ENCODE measurements around the gene PKNOX2. TPM values are rescaled to one million over a fixed set of nuclear protein-coding genes. Genes with fewer than 3 reads are reported as not detected.

PKNOX2 gene
- total RNA-seq, 1 donor from 2014 or later = 12.1 TPM

- H3K27ac ChIP-seq = no peak overlapping the region
- no peaks in the 10 kb centered on the region for H3K9me3 ChIP-seq
- DNase-seq (ENCODE audit: low spot score in 2 of 2) = no peak
- no peaks in the 10 kb centered on the region for H3K36me3 ChIP-seq
- no peaks in the 10 kb centered on the region for H3K4me1 ChIP-seq
- intact Hi-C loops (cut with DNase I) = no loop called here
- TF ChIP-seq CTCF (IDR thresholded peaks at IDR 0.05) = no peak
- H3K4me3 ChIP-seq = no peak overlapping the region
- H3K27me3 ChIP-seq = no peaks in the 10 kb centered on the region
Observed at GRCh38 chr11:125367710-125368109, 203.2 kb downstream of the PKNOX2 start.

- TF ChIP-seq CTCF (IDR thresholded peaks at IDR 0.05) = no peak
- H3K4me1 ChIP-seq = peaks cover 0 to 3% of the 10 kb centered on the region in 2 donors
- H3K27ac ChIP-seq = no peak overlapping the region
- DNase-seq (ENCODE audit: low spot score in 2 of 2) = no peak
- H3K9me3 ChIP-seq = no peaks in the 10 kb centered on the region
- intact Hi-C loops (cut with DNase I) = no loop called here
- no peaks in the 10 kb centered on the region for H3K36me3 ChIP-seq
- no peaks in the 10 kb centered on the region for H3K27me3 ChIP-seq
- no peak overlapping the region for H3K4me3 ChIP-seq
Observed at GRCh38 chr11:125368757-125369156, 204.2 kb downstream of the PKNOX2 start.

GRCh38 chr11:125369808-125370207 is 205.3 kb downstream of the PKNOX2 start:
- H3K4me3 ChIP-seq = no peak overlapping the region
- DNase-seq (ENCODE audit: low spot score in 2 of 2) = no peak
- no peak for TF ChIP-seq CTCF (IDR thresholded peaks at IDR 0.05)
- H3K27ac ChIP-seq = no peak overlapping the region
- H3K36me3 ChIP-seq = no peaks in the 10 kb centered on the region
- intact Hi-C loops (cut with DNase I) = no loop called here
- no peaks in the 10 kb centered on the region for H3K9me3 ChIP-seq
- H3K4me1 ChIP-seq = peaks cover 0 to 12% of the 10 kb centered on the region in 2 donors
- H3K27me3 ChIP-seq = no peaks in the 10 kb centered on the region

GRCh38 chr11:125370561-125371389 is 206.2 kb downstream of the PKNOX2 start:
- H3K27me3 ChIP-seq = no peaks in the 10 kb centered on the region
- H3K36me3 ChIP-seq = no peaks in the 10 kb centered on the region
- peaks cover 0 to 21% of the 10 kb centered on the region in 2 donors for H3K4me1 ChIP-seq
- no peaks in the 10 kb centered on the region for H3K9me3 ChIP-seq
- H3K27ac ChIP-seq = no peak overlapping the region
- intact Hi-C loops (cut with DNase I) = no loop called here
- no peak overlapping the region for H3K4me3 ChIP-seq
- no peak for DNase-seq (ENCODE audit: low spot score in 2 of 2)
- no peak for TF ChIP-seq CTCF (IDR thresholded peaks at IDR 0.05)

- no peak overlapping the region for H3K27ac ChIP-seq
- no peak overlapping the region for H3K4me3 ChIP-seq
- H3K4me1 ChIP-seq = peaks cover 1 to 28% of the 10 kb centered on the region in 2 donors
- H3K9me3 ChIP-seq = no peaks in the 10 kb centered on the region
- H3K27me3 ChIP-seq = no peaks in the 10 kb centered on the region
- intact Hi-C loops (cut with DNase I) = no loop called here
- DNase-seq (ENCODE audit: low spot score in 2 of 2) = no peak
- no peak for TF ChIP-seq CTCF (IDR thresholded peaks at IDR 0.05)
- no peaks in the 10 kb centered on the region for H3K36me3 ChIP-seq
Observed at GRCh38 chr11:125371431-125371935, 206.9 kb downstream of the PKNOX2 start.

Data from ascending aorta (tissue), 2 donors.